Cerebellar nuclear complex (tissue), 1 donor: ENCODE results near the gene PIK3R5.
"Not testable (repeated sequence)": the region's sequence is repeated elsewhere in the genome, so short reads cannot be mapped to it uniquely, and the experiment has no call there.

Experiments
- DNase-seq, 2 experiments: peaks; one replicate each; lab custom pipeline; 2025; lab: John Stamatoyannopoulos, UW

The PIK3R5 gene

DNA sequence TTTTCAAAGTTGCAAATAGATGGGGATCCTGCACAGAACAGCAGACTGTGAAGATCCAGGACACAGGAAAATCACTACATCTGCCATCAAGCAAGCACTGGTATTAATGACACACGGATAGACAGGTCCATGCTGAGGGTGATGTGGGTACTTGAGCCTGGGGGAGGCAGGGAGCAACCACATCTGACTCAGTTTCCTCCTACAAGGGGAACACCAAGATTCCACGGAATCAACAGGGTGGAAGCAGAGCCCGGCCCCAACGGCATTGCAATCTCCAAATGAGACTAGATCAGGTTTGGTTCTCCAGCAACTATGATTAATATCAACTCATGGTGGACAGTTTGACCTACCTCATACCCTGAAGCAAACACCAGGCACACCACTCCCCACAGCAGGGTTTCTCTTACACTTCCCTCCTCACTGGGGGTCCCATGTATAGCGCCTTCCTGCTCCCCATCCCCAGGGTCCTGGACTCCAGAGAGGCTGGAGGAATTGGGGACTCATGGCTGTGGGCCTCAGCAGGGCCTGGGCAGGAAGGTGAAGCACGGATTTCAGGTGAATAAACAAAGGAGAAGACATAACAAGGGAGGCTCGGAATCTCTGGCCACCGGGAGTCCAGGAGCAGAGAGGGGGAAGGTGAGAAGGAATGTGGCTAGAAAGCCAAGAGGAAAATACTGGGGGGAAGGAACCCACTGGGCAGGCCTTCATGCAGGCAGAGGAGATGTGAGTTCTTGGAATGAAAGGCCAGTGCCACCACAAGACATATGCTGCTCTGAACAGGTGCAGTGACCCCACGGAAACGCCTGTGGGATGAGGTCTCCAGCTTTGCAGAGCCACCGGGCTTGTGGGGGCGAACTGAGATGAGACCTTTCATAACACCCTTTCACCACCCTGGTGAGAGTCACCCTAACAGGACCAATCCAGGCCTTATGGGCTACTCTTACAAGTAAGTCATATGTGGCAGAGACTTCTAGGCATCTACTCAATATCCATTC, 68.6 kb downstream of the PIK3R5 start:
- DNase-seq = no peak

GRCh38 chr17:8896087-8896486, 69.4 kb downstream of the PIK3R5 start:
- no peak for DNase-seq

DNA sequence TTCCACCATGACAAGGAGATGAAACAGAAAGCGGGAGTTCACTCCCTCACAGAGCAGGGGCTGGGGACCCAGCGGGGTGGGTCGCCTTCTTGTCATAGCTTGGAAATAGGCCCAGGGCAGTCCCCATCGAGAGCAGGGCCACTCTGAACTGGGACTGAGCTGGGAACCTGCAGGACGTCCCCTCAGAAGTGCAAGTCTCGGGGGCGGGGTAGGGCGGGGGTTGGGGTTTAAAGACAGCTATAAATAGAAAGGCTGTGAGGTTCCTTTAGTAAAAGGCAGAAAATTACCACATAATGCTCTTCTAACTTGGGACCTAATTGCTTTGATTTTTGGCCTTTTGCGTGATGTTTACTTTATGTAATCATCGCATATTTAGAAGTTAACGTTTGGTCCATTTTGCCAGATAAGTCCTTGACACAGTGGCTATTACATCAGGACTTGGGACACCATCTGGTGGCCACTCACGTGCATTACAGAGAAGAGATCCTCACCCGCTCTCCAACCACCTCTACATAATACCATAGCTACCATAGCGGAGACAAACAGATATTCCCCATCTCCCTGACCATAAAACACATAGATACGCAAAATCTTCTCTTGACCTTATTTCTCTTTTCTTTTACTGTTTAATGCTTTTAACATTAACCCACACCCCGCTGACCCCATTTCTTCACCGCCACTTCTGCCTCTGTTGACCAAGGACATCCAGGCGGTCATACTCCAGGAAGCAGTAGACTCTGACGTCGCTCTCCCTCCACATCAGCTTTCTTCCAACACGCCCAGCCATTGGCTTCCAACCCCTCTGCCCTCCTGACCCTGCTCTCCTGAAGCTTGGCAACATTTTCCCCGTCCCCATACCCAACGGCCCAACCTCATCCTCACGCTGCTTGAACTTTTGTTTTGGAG, 70.6 kb downstream of the PIK3R5 start:
- DNase-seq = no peak

- DNase-seq = no peak
Observed at GRCh38 chr17:8894202-8894671, 71.3 kb downstream of the PIK3R5 start.

DNA sequence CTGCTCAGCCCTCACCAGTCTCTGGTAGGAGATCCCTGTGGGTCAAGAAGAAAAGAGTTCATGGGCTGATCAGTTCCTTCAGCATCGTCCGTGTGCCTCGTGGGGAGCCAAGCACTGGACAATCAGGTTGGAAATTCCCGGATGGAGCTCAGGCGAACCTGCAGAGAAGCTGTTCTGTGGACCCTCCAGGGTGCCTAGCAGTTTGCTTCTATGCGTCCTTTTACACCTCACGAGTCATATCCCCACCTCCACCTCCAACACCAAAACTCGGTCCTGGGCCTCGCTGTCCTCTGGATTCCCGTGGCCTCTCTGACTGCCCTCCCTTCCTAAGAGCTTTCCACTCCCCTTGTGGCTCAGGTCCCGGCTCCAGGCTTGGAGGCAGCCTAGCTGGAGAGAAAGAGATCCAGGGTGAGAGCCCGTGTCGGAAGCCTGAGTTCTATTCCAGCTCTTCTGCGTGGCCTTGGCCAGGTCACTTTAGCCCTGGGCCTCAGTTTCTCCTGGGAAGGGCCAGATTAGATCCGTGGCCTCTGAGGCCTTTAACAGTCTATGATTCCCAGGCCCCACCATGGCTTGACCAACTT, 71.8 kb downstream of the PIK3R5 start:
- DNase-seq = no peak

DNA sequence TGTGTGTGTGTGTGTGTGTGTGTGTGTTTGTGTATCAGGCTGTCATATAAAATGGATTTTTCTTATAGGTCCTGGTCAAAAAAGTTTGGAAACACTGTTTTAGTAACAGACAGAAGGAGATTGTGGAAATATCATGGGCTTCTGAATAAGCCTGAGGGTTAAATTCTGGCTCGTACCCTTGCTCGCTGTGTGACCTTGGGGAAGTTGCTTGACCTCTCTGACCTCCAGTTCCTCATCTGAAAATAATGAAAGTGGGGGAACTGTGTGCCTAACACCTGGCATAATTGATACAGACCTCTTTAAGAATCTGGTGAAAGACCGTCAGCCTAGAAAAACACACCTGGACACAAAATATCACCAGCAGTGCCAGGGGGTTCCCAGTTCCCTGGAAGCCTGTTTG, 72.4 kb downstream of the PIK3R5 start:
- DNase-seq = no peak

DNA sequence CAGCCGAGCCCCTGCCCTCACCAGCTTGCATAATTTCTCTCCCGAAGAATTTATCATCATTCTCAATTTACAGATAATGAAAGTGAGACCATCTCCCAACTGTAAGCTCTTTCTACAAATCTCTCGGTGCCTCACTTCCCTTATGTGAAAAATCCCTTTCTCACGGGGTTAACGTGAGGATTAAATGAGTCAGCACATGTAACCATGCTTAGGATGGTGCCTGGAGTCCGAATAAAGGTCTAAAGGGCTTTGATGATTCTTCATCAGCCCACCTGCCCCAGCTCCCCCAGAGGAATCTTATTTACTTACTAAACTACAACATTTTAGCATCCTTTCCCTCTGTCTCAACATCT, 73.2 kb downstream of the PIK3R5 start:
- DNase-seq = no peak

DNA sequence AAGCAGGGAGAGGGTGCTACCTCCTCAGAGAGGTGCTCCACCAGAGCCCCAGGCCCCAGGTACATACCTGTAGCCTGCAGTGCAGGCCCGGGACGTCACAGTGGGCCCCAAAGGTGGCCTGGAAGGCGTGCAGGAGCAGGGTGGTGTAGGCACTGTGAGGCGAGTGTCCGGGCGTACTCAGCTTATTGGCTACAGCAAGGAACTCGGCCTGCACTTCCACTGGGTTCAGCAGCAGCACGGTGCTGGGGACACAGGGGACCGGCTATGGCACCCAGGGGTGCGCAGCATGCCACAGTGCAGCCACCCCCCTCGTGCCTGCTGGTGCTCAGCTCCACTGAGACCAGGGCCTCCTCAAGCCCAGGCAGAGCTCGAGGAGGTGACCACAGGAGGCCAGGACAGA, 74.8 kb downstream of the PIK3R5 start:
- DNase-seq = no peak

- DNase-seq = no peak
Observed at GRCh38 chr17:8889458-8890210, 75.9 kb downstream of the PIK3R5 start.

DNA sequence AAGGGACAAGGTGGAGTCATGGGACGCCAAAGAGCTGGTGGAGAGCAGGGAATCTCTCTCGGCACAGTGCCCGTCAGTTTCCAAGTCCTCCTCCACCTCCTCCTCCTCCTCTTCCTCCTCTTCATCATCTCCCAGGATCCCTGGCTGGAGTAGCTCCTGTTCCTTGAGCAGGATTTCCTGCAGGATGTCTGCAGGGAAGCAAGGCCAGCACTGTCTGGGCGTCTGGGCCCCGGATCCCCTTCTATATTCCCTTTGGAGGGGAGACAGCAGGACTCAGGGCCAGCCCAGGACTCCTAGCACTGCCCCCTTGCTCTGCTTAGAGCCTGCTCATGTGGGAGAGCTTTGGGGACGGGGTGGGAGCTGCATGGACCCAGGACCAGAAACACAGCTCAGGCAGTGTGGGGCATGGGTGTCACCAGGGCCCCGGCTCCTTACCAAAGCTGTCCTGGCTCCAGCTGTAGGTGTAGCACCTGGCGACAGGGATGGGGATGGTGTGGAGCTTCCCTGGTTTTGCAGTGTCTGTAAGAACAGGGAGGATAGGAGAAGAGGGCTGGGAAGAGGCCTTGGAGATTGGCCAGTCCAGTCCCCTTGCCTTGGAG, 76.7 kb downstream of the PIK3R5 start:
- DNase-seq = no peak

GRCh38 chr17:8887834-8888703, 77.4 kb downstream of the PIK3R5 start:
- DNase-seq = no peak

DNA sequence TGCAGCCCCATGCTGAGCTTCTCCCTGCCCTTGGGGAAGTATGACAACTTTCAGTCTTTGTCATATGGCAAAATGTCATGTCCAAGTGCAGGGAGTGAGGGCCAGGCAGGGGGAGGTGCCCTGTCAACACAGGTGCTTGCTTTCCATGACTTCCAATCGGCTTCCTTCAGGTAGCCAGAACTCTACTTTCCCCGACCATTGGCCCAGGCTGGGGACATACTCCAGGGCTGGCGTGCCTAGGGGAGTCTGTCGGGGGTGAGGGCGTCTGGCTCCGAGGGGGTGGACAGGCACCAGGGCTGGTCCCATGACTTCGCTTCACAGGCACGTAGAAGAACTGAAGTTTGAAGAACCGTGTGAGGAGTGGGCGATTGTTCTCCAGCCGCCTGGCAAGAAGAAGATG, 78.2 kb downstream of the PIK3R5 start:
- DNase-seq = no peak

- no peak for DNase-seq
Observed at GRCh38 chr17:8885967-8886684, 79.4 kb downstream of the PIK3R5 start.

DNA sequence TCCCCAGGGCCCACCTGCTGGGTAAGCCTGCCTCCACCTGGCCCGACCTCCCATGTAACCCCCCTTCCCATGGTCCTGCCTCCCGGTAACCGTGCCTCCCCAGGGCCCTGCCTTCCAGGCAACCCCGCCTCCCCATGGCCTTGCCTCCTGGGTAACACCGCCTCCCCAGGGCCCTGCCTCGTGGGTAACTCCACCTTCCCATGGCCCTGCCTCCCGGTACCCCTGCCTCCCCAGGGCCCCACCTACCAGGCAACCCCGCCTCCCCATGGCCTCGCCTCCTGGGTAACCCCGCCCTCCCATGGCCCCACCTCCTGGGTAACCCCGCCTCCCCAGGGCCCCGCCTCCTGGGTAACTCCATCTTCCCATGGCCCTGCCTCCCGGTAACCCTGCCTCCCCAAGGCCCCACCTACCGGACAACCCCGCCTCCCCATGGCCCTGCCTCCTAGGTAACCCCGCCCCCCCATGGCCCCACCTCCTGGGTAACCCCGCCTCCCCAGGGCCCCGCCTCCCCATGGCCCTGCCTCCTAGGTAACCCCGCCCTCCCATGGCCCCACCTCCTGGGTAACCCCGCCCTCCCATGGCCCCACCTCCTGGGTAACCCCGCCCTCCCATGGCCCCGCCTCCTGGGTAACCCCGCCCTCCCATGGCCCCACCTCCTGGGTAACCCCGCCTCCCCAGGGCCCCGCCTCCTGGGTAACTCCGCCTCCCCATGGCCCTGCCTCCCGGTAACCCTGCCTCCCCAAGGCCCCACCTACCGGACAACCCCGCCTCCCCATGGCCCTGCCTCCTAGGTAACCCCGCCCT, 80.1 kb downstream of the PIK3R5 start:
- DNase-seq = not testable (repeated sequence)

- DNase-seq = no peak
Observed at GRCh38 chr17:8884336-8884990, 81.0 kb downstream of the PIK3R5 start.

DNA sequence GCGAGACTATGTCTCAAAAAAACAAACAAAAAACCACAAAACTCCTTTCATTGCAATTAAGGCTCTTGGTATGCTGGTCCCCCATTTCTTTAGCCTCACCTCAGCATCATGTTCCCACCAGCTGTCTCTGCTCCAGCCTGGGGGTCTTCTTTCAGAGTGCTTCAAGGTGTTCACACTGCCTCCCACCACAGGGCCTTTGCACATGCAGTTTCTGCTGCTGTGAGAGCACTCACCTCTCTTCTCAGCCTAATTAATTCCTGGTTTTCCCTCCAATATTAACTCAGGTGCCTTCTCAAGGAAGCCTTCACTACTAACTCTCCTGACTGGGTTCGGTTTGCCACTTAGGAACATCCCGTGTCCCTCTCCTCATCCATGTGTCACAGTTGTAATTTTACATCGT, 82.2 kb downstream of the PIK3R5 start:
- DNase-seq = no peak

DNA sequence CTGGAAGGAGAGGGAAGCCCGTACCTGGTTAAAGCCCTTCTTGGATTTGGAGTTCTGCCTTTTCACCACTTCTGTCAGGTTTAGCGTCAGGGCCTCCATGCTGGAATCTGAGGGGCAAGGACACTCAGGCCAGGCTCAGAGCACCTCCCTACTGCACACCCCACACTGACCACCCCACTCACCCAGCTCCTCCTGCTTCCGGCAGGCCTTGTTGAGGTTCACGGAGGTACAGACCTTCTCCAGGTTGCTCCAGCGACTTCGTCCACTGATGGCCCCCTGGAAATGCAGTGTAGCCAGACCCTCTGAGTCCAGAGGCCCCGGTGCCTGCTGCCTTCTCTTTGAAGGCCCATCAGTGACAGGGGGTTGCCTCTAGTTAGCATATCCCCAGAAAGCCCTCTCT, 83.9 kb downstream of the PIK3R5 start:
- no peak for DNase-seq

GRCh38 chr17:8880466-8880865, 85.0 kb downstream of the PIK3R5 start:
- DNase-seq = no peak
